C1 segment of cervical spinal cord (tissue), 14 donors: ENCODE data around the gene ZNF440.
A peak's percentile ranks its signal among the peaks of the same experiment; 100 is the strongest.
"Not testable (repeated sequence)": the region's sequence is repeated elsewhere in the genome, so short reads cannot be mapped to it uniquely, and the experiment has no call there.

Experiments
- DNase-seq, 14 donors: peaks; one replicate each; lab custom pipeline; 2025; lab: John Stamatoyannopoulos, UW

The ZNF440 gene

GRCh38 chr19:11828957-11829876, 15.1 kb downstream of the ZNF440 start:
- DNase-seq = not testable (repeated sequence)

DNA sequence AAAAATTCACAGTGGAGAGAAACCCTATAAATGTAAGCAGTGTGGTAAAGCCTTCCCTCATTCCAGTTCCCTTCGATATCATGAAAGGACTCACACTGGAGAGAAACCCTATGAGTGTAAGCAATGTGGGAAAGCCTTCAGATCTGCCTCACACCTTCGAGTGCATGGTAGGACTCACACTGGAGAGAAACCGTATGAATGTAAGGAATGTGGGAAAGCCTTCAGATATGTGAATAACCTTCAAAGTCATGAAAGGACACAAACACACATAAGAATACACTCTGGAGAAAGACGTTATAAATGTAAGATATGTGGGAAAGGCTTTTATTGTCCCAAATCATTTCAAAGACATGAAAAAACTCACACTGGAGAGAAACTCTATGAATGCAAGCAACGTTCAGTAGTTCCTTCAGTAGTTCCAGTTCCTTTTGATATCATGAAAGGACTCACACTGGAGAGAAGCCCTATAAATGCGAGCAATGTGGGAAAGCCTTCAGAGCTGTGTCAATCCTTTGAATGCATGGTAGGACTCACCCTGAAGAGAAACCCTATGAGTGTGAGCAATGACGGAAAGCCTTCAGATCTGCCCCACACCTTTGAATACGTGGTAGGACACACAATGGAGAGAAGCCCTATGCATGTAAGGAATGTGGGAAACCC, 18.3 kb downstream of the ZNF440 start:
- DNase-seq = no peak

DNA sequence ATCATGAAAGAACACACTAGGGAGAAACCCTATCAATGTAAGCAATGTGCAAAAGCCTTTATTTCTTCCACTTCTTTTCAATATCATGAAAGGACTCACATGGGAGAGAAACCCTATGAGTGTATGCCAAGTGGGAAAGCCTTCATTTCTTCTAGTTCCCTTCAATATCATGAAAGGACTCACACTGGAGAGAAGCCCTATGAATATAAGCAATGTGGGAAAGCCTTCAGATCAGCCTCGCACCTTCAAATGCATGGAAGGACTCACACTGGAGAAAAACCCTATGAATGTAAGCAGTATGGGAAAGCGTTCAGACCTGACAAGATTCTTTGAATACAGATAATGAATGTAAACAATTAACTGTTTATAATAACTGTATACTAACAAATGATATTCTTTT, 19.5 kb downstream of the ZNF440 start:
- DNase-seq = no peak

GRCh38 chr19:11835626-11836066, 21.6 kb downstream of the ZNF440 start:
- not testable (repeated sequence) for DNase-seq

GRCh38 chr19:11843722-11844121, 29.6 kb downstream of the ZNF440 start:
- DNase-seq = no peak

DNA sequence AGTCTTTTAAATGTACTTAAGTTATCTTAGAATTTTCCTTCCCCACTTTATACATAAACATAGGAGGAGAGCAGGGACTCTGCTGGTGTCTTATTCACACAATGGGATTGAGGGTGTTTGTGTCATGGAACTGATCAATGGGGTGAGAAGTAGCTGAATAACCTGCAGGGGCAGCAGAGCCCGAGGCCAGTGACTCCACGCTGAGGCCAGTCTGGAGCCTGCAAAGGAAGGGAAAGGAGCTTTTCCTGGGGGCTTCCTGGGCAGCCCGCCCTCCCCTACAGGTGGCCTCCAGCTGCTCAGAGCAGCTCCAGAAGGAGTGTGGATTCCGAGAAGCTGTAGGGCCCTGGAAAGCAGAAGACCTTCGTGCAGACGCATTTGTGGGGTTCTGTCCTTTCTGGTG, 33.5 kb downstream of the ZNF440 start:
- peak in 1 of 14 donors; percentile 3 for DNase-seq

DNA sequence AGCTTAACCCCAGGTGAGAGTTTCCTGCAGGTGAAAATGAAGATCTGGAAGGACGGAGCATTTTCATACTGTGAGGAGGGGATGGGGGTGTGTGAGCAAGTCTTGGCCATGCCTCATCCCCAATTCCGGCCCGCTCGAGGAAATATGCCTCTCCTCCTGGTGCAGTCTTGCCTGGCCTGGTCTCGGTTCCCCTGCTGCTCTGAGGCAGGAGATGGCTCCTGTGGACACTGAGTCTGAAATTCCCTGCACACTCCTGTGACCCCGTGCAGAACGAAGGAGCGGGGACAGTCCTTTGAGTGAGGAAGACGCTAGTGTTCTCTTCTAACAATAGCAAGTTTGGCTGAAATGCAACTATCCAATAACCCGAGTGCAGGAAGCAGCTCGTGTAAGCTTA, 34.1 kb downstream of the ZNF440 start:
- no peak for DNase-seq

DNA sequence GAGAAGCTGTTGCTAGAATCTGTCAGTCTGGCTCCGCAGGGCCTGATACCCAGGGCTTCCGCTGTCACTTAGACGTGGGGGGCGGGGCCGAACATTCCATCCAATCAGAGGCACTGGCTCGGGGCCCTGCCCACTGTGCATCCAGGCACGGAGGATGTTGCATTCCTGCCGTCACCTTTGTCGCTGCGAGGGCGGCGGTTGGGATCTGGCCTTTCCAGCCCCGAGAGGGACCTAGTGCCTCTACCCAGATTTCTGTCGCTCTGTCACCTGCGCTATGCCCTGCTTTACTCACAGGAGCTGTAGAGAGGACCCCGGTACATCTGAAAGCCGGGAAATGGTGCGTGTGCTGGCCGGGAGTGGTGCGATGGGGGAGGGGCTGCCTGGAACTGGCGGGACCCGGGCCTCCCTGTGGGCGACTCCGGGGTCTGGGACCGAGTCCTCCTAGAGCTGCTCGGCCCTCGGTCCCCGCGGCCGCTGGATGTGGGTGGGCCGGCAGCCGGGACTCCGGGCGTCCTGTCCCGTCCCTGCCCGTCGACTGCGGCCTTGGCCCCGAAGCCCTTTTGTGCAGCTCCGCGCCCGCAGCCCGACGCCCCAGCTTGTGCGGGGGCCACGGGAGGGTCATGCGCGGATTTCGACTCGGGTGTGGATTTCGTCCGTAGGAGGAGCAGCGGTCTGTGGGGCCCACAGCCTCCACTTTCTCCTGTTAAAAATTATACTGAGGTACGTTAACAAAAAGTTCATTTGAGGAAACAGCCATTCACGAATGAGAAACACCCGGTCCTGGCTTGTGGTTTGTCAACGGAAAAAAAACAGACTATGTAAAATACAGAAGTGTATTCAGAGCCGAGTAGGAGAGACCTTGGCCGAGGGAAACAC, 34.8 kb downstream of the ZNF440 start, which contains the start of gene ZNF439:
Gene ZNF439, plus strand, starts transcription at position 133 of the 876 bp plus-strand sequence. Its CDS starts 142 bp downstream, at position 275.
- peak; percentile 48 to 95 (median 89) for DNase-seq

GRCh38 chr19:11850289-11850688, 36.2 kb downstream of the ZNF440 start:
- DNase-seq = not testable (repeated sequence)

DNA sequence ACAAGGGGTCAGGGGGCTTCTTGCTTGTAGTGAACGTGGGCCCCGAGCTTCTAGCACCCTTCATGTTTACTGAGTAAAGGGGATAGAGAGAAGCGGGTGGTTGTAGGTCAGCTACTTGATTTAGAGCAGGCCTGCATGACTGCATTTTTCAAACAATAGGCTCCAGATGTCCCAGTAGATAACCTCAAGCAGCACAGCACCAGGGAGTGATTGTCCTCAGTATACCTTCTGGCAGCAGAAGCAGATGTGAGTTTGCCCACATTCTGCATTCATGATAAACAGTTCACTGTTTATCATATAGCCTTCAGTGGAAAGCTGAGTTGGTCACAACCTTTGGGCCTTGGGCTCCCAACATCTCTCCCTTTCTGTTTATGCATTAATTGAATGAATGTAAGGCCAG, 39.3 kb downstream of the ZNF440 start:
- DNase-seq = no peak

- DNase-seq = no peak
Measured at GRCh38 chr19:11856596-11857250, 42.6 kb downstream of the ZNF440 start.

DNA sequence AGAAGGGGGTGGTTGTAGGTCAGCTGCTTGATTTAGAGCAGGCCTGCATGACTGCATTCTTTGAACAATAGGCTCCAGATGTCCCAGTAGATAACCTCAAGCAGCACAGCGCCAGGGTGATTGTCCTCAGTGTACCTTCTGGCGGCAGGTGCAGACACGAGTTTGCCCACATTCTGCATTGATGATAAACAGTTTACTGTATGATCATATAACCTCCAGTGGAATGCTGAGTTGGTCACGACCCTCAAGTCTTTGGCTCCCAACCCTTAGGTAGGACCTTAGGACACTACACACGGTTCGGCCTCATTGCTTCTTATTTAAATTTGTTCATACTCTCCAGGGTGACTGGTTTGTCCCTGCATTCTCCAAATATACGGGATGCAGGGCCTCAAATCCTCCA, 46.6 kb downstream of the ZNF440 start:
- no peak for DNase-seq

- no peak for DNase-seq
Measured at GRCh38 chr19:11861301-11861700, 47.2 kb downstream of the ZNF440 start.

DNA sequence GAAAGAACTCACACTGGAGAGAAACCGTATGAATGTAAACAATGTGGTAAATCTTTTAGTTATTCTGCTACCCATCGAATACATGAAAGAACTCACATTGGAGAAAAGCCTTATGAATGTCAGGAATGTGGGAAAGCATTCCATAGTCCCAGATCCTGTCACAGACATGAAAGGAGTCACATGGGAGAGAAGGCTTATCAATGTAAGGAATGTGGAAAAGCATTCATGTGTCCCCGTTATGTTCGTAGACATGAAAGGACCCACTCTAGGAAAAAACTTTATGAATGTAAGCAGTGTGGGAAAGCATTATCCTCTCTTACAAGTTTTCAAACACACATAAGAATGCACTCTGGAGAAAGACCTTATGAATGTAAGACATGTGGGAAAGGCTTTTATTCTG, 53.7 kb downstream of the ZNF440 start:
- not testable (repeated sequence) for DNase-seq

GRCh38 chr19:11868188-11868587, 54.1 kb downstream of the ZNF440 start:
- DNase-seq = no peak

DNA sequence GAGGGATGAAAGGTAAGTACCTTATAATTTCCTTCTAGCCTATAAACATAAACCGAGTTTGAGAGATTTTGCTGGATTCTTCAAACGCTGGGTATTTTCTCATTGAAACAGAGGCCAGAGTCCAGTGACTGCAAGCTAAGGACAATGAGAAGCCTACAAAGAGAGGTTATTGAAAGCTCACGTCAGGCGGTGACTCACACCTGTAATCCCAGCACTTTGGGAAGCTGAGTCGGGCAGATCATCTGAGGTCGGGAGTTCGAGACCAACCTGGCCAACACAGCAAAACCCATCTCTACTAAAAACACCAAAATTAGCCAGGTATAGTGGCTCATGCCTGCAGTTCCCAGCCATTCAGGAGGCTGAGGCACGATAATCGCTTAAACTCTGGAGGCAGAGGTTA, 58.6 kb downstream of the ZNF440 start:
- no peak for DNase-seq

GRCh38 chr19:11873762-11874161, 59.7 kb downstream of the ZNF440 start:
- no peak for DNase-seq

- peak in 2 of 14 donors; percentile 1 to 20 for DNase-seq
Measured at GRCh38 chr19:11879687-11880266, 65.7 kb downstream of the ZNF440 start.

GRCh38 chr19:11880598-11880997, 66.5 kb downstream of the ZNF440 start:
- DNase-seq = no peak

DNA sequence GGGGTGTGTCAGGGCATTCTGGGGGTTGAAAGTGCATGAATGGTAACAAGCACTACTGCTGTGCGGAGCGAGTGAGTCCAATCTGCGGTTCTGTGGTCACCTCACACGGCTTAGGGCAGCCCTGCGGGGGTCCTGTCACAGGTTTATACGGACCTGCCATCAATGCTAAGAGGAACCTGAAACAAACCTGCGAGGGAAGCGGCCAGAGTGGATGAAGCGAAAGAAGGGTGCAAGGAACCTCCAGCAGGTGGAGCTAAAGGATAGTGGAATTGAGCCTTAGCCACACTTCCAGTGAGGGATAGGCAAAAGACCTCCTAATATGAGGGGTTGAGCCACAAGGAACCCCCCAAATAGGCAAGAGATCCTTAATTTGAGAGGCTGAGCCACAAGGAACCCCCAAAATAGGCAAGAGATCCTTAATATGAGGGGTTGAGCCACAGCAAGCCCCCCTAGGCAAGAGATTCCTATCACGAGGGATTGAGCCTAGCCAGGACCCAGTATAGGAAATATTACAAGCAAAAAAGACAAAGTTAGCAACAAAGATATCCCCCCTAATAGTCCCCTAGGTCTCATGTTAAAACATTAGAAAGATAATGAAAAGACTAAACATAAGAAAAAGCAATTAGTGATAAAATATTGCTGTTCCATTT, 67.2 kb downstream of the ZNF440 start:
- peak in 8 of 14 donors; percentile 2 to 26 (median 20) for DNase-seq
